Hematopoietic multipotent progenitor cell treated with erythropoietin and hydrocortisone succinate and interleukin-3 and kit ligand, for 8 days (in vitro differentiated cells): ENCODE measurements around the gene SLC2A4RG.
"Not testable (repeated sequence)": the region's sequence is repeated elsewhere in the genome, so short reads cannot be mapped to it uniquely, and the experiment has no call there.

Experiments used
- DNase-seq: peaks from one replicate; pipeline ENCODE4 v3.0.0-alpha.2; 2015

The SLC2A4RG gene

GRCh38 chr20:63758152-63758551, 18.6 kb downstream of the SLC2A4RG start:
- no peak for DNase-seq

GRCh38 chr20:63759377-63759901, 19.9 kb downstream of the SLC2A4RG start:
- no peak for DNase-seq

GRCh38 chr20:63765082-63765873, 25.7 kb downstream of the SLC2A4RG start:
- no peak for DNase-seq

- peak; percentile 91 for DNase-seq
Observed at GRCh38 chr20:63765902-63766301, 26.3 kb downstream of the SLC2A4RG start.

GRCh38 chr20:63766695-63767426, 27.3 kb downstream of the SLC2A4RG start:
- no peak for DNase-seq

GRCh38 chr20:63767456-63767855, 27.9 kb downstream of the SLC2A4RG start:
- DNase-seq: no peak

- DNase-seq: no peak
Observed at GRCh38 chr20:63767886-63768285, 28.3 kb downstream of the SLC2A4RG start.

- DNase-seq: no peak
Observed at GRCh38 chr20:63768591-63769515, 29.3 kb downstream of the SLC2A4RG start.

GRCh38 chr20:63769891-63770474, 30.4 kb downstream of the SLC2A4RG start:
- DNase-seq: no peak

GRCh38 chr20:63771046-63771707, 31.6 kb downstream of the SLC2A4RG start:
- no peak for DNase-seq

- DNase-seq: no peak
Observed at GRCh38 chr20:63772781-63773518, 33.4 kb downstream of the SLC2A4RG start.

GRCh38 chr20:63773571-63774241, 34.1 kb downstream of the SLC2A4RG start:
- no peak for DNase-seq

- DNase-seq: no peak
Observed at GRCh38 chr20:63774306-63774705, 34.7 kb downstream of the SLC2A4RG start.

- no peak for DNase-seq
Observed at GRCh38 chr20:63775096-63775978, 35.8 kb downstream of the SLC2A4RG start.

- not testable (repeated sequence) for DNase-seq
Observed at GRCh38 chr20:63776875-63777274, 37.3 kb downstream of the SLC2A4RG start.

GRCh38 chr20:63777614-63778013, 38.0 kb downstream of the SLC2A4RG start:
- no peak for DNase-seq

- no peak for DNase-seq
Observed at GRCh38 chr20:63778034-63778752, 38.6 kb downstream of the SLC2A4RG start.

GRCh38 chr20:63778857-63779256, 39.3 kb downstream of the SLC2A4RG start:
- no peak for DNase-seq

GRCh38 chr20:63781181-63781580, 41.6 kb downstream of the SLC2A4RG start:
- no peak for DNase-seq
